HepG2 (cell line): ENCODE measurements around the gene NSMCE4A. TPM values are rescaled to one million over a fixed set of nuclear protein-coding genes. Genes with fewer than 3 reads are reported as not detected.

ENCODE experiments used
- CBX2 ChIP-seq, 2 experiments: fragments of 200-600 bp in 1 of 2; sonication (generic); formaldehyde crosslinking in 1 of 2; IDR thresholded peaks; 2 replicates each; pipeline versions ENCODE4 v1.7.0 to v1.8.1; 2018 to 2022; ENCODE audit warnings: low read depth in 2 of 2, low read length in 1 of 2, mild to moderate bottlenecking in 1 of 2, missing genetic modification reagents in 1 of 2
- CEBPG ChIP-seq: IDR thresholded peaks from 2 replicates; pipeline ENCODE4 v1.6.1; 2016
- JUN ChIP-seq: sonication (generic); formaldehyde crosslinking; IDR thresholded peaks from 2 replicates; pipeline ENCODE4 v1.4.0; 2020; ENCODE audit warnings: mild to moderate bottlenecking, missing genetic modification reagents
- NCOA2 ChIP-seq: sonication (generic); formaldehyde crosslinking; IDR thresholded peaks from 2 replicates; pipeline ENCODE4 v1.8.0; 2022; ENCODE audit warnings: inconsistent platforms
- SMAD1 ChIP-seq: sonication (generic); formaldehyde crosslinking; IDR thresholded peaks from 2 replicates; pipeline ENCODE4 v1.4.0; 2020; ENCODE audit warnings: missing genetic modification reagents, low read depth, mild to moderate bottlenecking, borderline replicate concordance
- SP140L ChIP-seq: sonication (generic); formaldehyde crosslinking; IDR thresholded peaks from 2 replicates; pipeline ENCODE4 v1.4.0; 2020; ENCODE audit warnings: missing genetic modification reagents, borderline replicate concordance
- TBL1XR1 ChIP-seq: fragments of 150-350 bp; IDR thresholded peaks from 2 replicates; pipeline ENCODE4 v1.6.1; 2014; ENCODE audit warnings: borderline replicate concordance, low read length; ENCODE audit not compliant: partially characterized antibody
- THRA ChIP-seq: sonication (generic); formaldehyde crosslinking; IDR thresholded peaks from 2 replicates; pipeline ENCODE4 v1.4.0; 2020; ENCODE audit warnings: missing genetic modification reagents, borderline replicate concordance
- ZNF292 ChIP-seq: sonication (generic); formaldehyde crosslinking; IDR thresholded peaks from 2 replicates; pipeline ENCODE4 v1.8.1; 2022; ENCODE audit warnings: mild to moderate bottlenecking, low read depth, missing genetic modification reagents, borderline replicate concordance
- polyA plus RNA-seq, 8 experiments: library from polyadenylated mRNA; depleted of rRNA in 3 of 8; stranded (reverse) in 7 of 8; unstranded in 1 of 8; fragments of >200 nt; fragmentation: Illumina TruSeq in 4 of 8; extraction: Trizol in 4 of 8; gene quantifications; 2 replicates each; pipeline versions ENCODE4 v1.2.1 to v1.2.3, GENCODE V29; 2011 to 2016; ENCODE audit warnings: low read depth in 4 of 8, missing spikeins in 1 of 8, mixed read lengths in 1 of 8; ENCODE audit not compliant: insufficient read depth in 1 of 8
- total RNA-seq, 5 experiments: library from RNA; depleted of rRNA; stranded (reverse); fragments of >200 nt; fragmentation: Illumina TruSeq; extraction: Trizol; gene quantifications; 2 replicates each; pipeline ENCODE4 v1.2.3, GENCODE V29; 2016; ENCODE audit warnings: low read depth in 1 of 5
- TF ChIP-seq, protein P1 (sequence below): sonication (generic); formaldehyde crosslinking; IDR thresholded peaks from 2 replicates; pipeline ENCODE4 v1.4.0; 2020; ENCODE audit warnings: missing genetic modification reagents, borderline replicate concordance
- TF ChIP-seq, protein P2 (sequence below): sonication (generic); formaldehyde crosslinking; IDR thresholded peaks from 2 replicates; pipeline ENCODE4 v1.8.0; 2022; ENCODE audit warnings: low read depth, missing genetic modification reagents
- TF ChIP-seq, protein P3 (sequence below): IDR thresholded peaks from 2 replicates; pipeline ENCODE4 v1.6.1; 2016; ENCODE audit warnings: low read depth, control low read depth

NSMCE4A gene
- total and polyA plus RNA-seq, 2 of the 13 experiments (the other 11 are each of a cell fraction or from before 2014, with no cell fraction given), result 61.1 to 91.6 TPM

DNA sequence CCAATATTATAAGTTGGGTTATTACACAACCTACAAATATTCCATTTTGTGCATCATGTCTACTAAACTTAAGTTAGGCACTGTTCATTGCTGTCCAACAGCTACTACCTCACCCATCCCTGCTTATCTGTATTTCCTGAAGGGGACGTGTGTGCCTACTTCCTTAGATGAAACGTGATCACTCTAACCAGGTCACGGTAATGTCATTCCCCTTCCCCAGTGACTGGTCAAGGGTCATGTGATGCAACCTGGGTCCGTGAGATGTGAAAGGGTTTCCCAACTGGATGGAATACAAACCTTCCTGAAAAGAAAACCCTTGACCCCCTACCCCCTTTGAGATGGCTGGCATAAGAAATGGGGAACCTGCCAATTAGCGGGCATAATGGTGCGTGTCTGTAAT, 1.6 kb upstream of the NSMCE4A start (continued):
- TF ChIP-seq CBX2 (IDR thresholded peaks at IDR 0.05; ENCODE audit: low read depth, low read length) (no peak), CBX2 (CRISPR knock-in tag; IDR thresholded peaks at IDR 0.05; ENCODE audit: low read depth) (no peak), ZNF292 (CRISPR knock-in tag) (no peak), SP140L (no peak), SMAD1 (CRISPR knock-in tag) (no peak), CEBPG (peak; percentile 68), NCOA2 (no peak), TBL1XR1 (no peak), JUN (CRISPR knock-in tag) (no peak), THRA (CRISPR knock-in tag) (no peak)
- TF ChIP-seq, protein P1, sequence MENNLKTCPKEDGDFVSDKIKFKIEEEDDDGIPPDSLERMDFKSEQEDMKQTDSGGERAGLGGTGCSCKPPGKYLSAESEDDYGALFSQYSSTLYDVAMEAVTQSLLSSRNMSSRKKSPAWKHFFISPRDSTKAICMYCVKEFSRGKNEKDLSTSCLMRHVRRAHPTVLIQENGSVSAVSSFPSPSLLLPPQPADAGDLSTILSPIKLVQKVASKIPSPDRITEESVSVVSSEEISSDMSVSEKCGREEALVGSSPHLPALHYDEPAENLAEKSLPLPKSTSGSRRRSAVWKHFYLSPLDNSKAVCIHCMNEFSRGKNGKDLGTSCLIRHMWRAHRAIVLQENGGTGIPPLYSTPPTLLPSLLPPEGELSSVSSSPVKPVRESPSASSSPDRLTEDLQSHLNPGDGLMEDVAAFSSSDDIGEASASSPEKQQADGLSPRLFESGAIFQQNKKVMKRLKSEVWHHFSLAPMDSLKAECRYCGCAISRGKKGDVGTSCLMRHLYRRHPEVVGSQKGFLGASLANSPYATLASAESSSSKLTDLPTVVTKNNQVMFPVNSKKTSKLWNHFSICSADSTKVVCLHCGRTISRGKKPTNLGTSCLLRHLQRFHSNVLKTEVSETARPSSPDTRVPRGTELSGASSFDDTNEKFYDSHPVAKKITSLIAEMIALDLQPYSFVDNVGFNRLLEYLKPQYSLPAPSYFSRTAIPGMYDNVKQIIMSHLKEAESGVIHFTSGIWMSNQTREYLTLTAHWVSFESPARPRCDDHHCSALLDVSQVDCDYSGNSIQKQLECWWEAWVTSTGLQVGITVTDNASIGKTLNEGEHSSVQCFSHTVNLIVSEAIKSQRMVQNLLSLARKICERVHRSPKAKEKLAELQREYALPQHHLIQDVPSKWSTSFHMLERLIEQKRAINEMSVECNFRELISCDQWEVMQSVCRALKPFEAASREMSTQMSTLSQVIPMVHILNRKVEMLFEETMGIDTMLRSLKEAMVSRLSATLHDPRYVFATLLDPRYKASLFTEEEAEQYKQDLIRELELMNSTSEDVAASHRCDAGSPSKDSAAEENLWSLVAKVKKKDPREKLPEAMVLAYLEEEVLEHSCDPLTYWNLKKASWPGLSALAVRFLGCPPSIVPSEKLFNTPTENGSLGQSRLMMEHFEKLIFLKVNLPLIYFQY (CRISPR knock-in tag), result no peak
- TF ChIP-seq, protein P2, sequence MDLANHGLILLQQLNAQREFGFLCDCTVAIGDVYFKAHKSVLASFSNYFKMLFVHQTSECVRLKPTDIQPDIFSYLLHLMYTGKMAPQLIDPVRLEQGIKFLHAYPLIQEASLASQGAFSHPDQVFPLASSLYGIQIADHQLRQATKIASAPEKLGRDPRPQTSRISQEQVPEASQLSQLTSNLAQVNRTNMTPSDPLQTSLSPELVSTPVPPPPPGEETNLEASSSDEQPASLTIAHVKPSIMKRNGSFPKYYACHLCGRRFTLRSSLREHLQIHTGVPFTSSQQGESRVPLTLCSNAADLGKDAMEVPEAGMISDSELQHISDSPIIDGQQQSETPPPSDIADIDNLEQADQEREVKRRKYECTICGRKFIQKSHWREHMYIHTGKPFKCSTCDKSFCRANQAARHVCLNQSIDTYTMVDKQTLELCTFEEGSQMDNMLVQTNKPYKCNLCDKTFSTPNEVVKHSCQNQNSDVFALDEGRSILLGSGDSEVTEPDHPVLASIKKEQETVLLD, result no peak
- TF ChIP-seq, protein P3, sequence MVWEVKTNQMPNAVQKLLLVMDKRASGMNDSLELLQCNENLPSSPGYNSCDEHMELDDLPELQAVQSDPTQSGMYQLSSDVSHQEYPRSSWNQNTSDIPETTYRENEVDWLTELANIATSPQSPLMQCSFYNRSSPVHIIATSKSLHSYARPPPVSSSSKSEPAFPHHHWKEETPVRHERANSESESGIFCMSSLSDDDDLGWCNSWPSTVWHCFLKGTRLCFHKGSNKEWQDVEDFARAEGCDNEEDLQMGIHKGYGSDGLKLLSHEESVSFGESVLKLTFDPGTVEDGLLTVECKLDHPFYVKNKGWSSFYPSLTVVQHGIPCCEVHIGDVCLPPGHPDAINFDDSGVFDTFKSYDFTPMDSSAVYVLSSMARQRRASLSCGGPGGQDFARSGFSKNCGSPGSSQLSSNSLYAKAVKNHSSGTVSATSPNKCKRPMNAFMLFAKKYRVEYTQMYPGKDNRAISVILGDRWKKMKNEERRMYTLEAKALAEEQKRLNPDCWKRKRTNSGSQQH, result no peak
